Heart left ventricle (tissue), 13 donors: ENCODE results near the gene ITIH2.
"Not testable (repeated sequence)": the region's sequence is repeated elsewhere in the genome, so short reads cannot be mapped to it uniquely, and the experiment has no call there.

ENCODE experiments used
- POLR2A ChIP-seq, 2 donors: fragments of 450-650 bp; IDR thresholded peaks; one replicate each; pipeline ENCODE4 v1.6.1; 2017; ENCODE audit warnings: antibody characterized with exemption in 2 of 2, mild to moderate bottlenecking in 2 of 2, moderate library complexity in 2 of 2
- TF ChIP-seq, protein P1 (sequence below), 12 donors: fragments of 200-600 bp; sonication (generic) in 4 of 12; IDR thresholded peaks; one replicate each; pipeline versions ENCODE4 v1.5.0 to v1.8.0; 2018 to 2022; ENCODE audit warnings: antibody characterized with exemption in 12 of 12, mild to moderate bottlenecking in 5 of 12
- donor health status: ischemic (EF 13 %, LVEDD 7.1; RV severe dilation, severe dysfunction).
- donor health status: DM: no; HTN: yes; CAD: no.
- donor health status: DM: no; HTN: no; CAD: no.
- donor health status: ischemic (EF 25% LVEDD 6.9; RV normal size, moderate dysfunction).
- donor health status: ischemic (EF 25% LVEDD 5.7; RV mildly dilated, moderate dysfunction).
- donor health status: ischemic (EF 35%, LVEDD 5.7; RV mildly dilated, moderate dysfunction).
- donor health status: nonischemic (EF 11% LVEDD 7.7; RV severe dilation, severe dysfunction).
- donor health status: DM: yes; HTN: yes; CAD: no.
- donor health status: PGD.
- donor health status: ischemic (EF 29% LVEDD 5.4; RV normal size, mild dysfunction).
- donor health status: nonischemic (EF 23%, LVEDD 6.1; RV moderate dilation, normal function).

DNA sequence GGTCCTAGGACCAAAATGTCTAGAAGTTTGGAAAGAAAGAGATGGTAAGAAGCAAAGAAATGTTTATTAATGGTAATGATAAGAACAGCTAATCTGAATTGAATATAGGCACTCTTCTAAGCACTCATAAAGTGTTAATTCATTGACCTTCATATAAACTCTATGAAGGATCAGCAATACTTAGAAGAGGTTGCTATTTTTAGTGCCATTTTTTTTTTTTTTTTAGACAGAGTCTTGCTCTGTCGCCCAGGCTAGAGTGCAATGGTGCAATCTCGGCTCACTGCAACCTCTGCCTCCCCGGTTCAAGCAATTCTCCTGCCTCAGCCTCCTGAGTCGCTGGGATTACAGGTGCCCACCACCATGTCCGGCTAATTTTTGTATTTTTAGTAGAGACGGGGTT lies 79.1 kb downstream of the ITIH2 start:
- TF ChIP-seq, protein P1, sequence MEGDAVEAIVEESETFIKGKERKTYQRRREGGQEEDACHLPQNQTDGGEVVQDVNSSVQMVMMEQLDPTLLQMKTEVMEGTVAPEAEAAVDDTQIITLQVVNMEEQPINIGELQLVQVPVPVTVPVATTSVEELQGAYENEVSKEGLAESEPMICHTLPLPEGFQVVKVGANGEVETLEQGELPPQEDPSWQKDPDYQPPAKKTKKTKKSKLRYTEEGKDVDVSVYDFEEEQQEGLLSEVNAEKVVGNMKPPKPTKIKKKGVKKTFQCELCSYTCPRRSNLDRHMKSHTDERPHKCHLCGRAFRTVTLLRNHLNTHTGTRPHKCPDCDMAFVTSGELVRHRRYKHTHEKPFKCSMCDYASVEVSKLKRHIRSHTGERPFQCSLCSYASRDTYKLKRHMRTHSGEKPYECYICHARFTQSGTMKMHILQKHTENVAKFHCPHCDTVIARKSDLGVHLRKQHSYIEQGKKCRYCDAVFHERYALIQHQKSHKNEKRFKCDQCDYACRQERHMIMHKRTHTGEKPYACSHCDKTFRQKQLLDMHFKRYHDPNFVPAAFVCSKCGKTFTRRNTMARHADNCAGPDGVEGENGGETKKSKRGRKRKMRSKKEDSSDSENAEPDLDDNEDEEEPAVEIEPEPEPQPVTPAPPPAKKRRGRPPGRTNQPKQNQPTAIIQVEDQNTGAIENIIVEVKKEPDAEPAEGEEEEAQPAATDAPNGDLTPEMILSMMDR (IDR thresholded peaks at IDR 0.05), result not testable (repeated sequence)
- not testable (repeated sequence) for TF ChIP-seq POLR2A (IDR thresholded peaks at IDR 0.05)
